SK-N-SH (cell line): ENCODE results near the gene SNAI3.

Source experiments
- CTCF ChIP-seq: fragments of 200-600 bp; sonication (generic); IDR thresholded peaks from 2 replicates; pipeline ENCODE4 v1.6.1; 2017; ENCODE audit warnings: antibody characterized with exemption, mild to moderate bottlenecking, moderate library complexity
- FOXJ3 ChIP-seq: sonication (generic); formaldehyde crosslinking; IDR thresholded peaks from 2 replicates; pipeline ENCODE4 v1.5.1; 2020; ENCODE audit warnings: mild to moderate bottlenecking, missing genetic modification reagents
- POLR2AphosphoS5 ChIP-seq: IDR thresholded peaks from 2 replicates; pipeline ENCODE4 v1.6.1; 2012; ENCODE audit warnings: low read depth, low read length
- USF1 ChIP-seq: IDR thresholded peaks from 2 replicates; pipeline ENCODE4 v1.4.0; 2012; ENCODE audit warnings: low read depth, borderline replicate concordance

DNA sequence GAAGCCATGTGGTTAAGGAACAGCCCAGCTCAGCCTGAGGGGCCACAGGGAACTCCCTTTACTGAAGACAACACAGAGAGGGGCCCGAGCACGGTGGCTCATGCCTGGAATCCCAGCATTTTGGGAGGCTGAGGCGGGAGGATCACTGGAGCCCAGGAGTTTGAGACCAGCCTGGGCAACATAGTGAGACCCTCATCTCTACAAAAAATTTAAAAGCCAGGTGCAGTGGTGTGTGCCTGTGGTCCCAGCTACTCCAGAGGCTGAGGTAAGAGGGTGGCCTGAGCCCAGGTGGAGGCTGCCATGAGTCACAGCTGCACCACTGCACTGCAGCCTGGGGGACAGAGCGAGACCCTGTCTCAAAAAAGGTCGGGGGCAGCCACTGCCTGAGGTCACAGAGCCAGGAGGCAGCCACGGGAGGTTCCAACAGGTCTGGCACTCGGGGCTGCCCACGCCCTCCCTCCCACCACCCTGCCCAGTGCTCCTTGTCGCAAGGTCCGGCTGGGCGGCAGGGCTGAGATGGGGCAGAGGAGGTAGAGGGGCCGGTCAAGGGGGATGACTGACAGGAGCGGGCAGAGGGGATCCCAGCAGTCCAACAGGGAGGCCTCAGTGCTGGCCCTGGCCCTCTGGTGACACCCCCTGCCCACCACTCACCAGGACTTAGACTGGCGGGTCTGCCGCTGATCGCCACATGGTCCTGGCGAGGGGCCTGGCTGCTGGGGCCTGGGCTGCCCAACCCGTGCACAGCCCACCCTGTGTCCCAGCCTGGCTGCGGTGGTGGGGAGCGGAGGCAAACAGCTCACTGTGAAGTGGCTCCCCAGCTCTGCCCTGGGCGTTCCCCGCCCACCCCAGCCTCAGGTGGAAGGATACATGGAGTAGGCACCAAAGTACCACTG, 38.9 kb downstream of the SNAI3 start:
- TF ChIP-seq FOXJ3 (no peak), CTCF (no peak), USF1 (no peak), POLR2AphosphoS5 (no peak)
